H9 (cell line): ENCODE measurements around the gene FAS. TPM values are rescaled to one million over a fixed set of nuclear protein-coding genes. Genes with fewer than 3 reads are reported as not detected.

ENCODE experiments used
- DNase-seq: peaks from one replicate; pipeline ENCODE4 v3.0.0-alpha.2; 2017
- H2AFZ ChIP-seq: one replicate; pipeline ENCODE4 v1.6.1; 2013; ENCODE audit warnings: mild to moderate bottlenecking, low read length, control low read depth, moderate library complexity
- H2AK5ac ChIP-seq: 2 replicates; pipeline ENCODE4 v1.6.1; 2013; ENCODE audit warnings: low read length, control low read depth, mixed read lengths; ENCODE audit not compliant: insufficient read length
- H2BK120ac ChIP-seq: one replicate; pipeline ENCODE4 v1.6.1; 2013; ENCODE audit warnings: low read depth, mild to moderate bottlenecking, low read length, control low read depth, inconsistent platforms; ENCODE audit not compliant: poor library complexity, severe bottlenecking
- H2BK12ac ChIP-seq: 2 replicates; pipeline ENCODE4 v1.6.1; 2013; ENCODE audit warnings: low read length, control low read depth, mixed read lengths, low read depth; ENCODE audit not compliant: insufficient read length
- H2BK15ac ChIP-seq: 2 replicates; pipeline ENCODE4 v1.6.1; 2013; ENCODE audit warnings: low read depth, low read length, control low read depth
- H2BK20ac ChIP-seq: one replicate; pipeline ENCODE4 v1.6.1; 2013; ENCODE audit warnings: low read depth, mild to moderate bottlenecking, low read length, control low read depth, inconsistent platforms; ENCODE audit not compliant: poor library complexity, severe bottlenecking
- H2BK5ac ChIP-seq: 2 replicates; pipeline ENCODE4 v1.6.1; 2013; ENCODE audit warnings: low read length, control low read depth, mixed read lengths; ENCODE audit not compliant: insufficient read length
- H3K14ac ChIP-seq: 2 replicates; pipeline ENCODE4 v1.6.1; 2013; ENCODE audit warnings: low read length, control low read depth; ENCODE audit not compliant: insufficient read depth
- H3K18ac ChIP-seq: 2 replicates; pipeline ENCODE4 v1.6.1; 2013; ENCODE audit warnings: low read depth, mild to moderate bottlenecking, mixed read lengths, low read length, control low read depth; ENCODE audit not compliant: insufficient read length
- H3K23ac ChIP-seq: 2 replicates; pipeline ENCODE4 v1.6.1; 2013; ENCODE audit warnings: low read length, control low read depth, mixed read lengths, low read depth; ENCODE audit not compliant: insufficient read length
- H3K23me2 ChIP-seq: 2 replicates; pipeline ENCODE4 v1.6.1; 2013; ENCODE audit warnings: low read depth, mild to moderate bottlenecking, mixed read lengths, low read length, control low read depth; ENCODE audit not compliant: insufficient read length, poor library complexity, severe bottlenecking
- H3K27ac ChIP-seq: 2 replicates; pipeline ENCODE4 v1.5.1; 2013; ENCODE audit warnings: low read length, control low read depth, mixed read lengths, low read depth; ENCODE audit not compliant: insufficient read length
- H3K27me3 ChIP-seq: 2 replicates; pipeline ENCODE4 v1.6.1; 2013; ENCODE audit warnings: low read length, control low read depth, inconsistent platforms; ENCODE audit not compliant: insufficient read depth
- H3K4ac ChIP-seq: 2 replicates; pipeline ENCODE4 v1.6.1; 2013; ENCODE audit warnings: low read depth, mild to moderate bottlenecking, control low read depth, inconsistent platforms, low read length, moderate library complexity
- H3K4me1 ChIP-seq: 2 replicates; pipeline ENCODE4 v1.6.1; 2013; ENCODE audit warnings: low read length, control low read depth, inconsistent platforms; ENCODE audit not compliant: insufficient read depth
- H3K4me2 ChIP-seq: 2 replicates; pipeline ENCODE4 v1.6.1; 2013; ENCODE audit warnings: low read length, control low read depth, mixed read lengths; ENCODE audit not compliant: insufficient read length, insufficient read depth
- H3K56ac ChIP-seq: 2 replicates; pipeline ENCODE4 v1.6.1; 2013; ENCODE audit warnings: low read depth, mild to moderate bottlenecking, mixed read lengths, low read length, control low read depth; ENCODE audit not compliant: insufficient read length
- H3K79me1 ChIP-seq: 2 replicates; pipeline ENCODE4 v1.6.1; 2013; ENCODE audit warnings: low read depth, mild to moderate bottlenecking, moderate library complexity, low read length, control low read depth, inconsistent platforms; ENCODE audit not compliant: insufficient read depth, poor library complexity, severe bottlenecking
- H3K79me2 ChIP-seq: 2 replicates; pipeline ENCODE4 v1.6.1; 2013; ENCODE audit warnings: low read length, control low read depth, inconsistent platforms; ENCODE audit not compliant: insufficient read depth
- H3K9ac ChIP-seq: 2 replicates; pipeline ENCODE4 v1.6.1; 2013; ENCODE audit warnings: low read length, control low read depth, mixed read lengths; ENCODE audit not compliant: insufficient read length; ENCODE audit errors: extremely low read depth
- H3K9me3 ChIP-seq: one replicate; pipeline ENCODE4 v1.6.1; 2013; ENCODE audit warnings: low read depth, low read length, inconsistent platforms; ENCODE audit not compliant: control insufficient read depth
- H3T11ph ChIP-seq: one replicate; pipeline ENCODE4 v1.6.1; 2013; ENCODE audit warnings: mild to moderate bottlenecking, low read length, control low read depth, inconsistent platforms
- H4K20me1 ChIP-seq: one replicate; pipeline ENCODE4 v1.6.1; 2013; ENCODE audit not compliant: control insufficient read depth, insufficient read length, insufficient read depth
- H4K5ac ChIP-seq: 2 replicates; pipeline ENCODE4 v1.6.1; 2013; ENCODE audit warnings: low read depth, mild to moderate bottlenecking, mixed read lengths, low read length, control low read depth; ENCODE audit not compliant: insufficient read length
- H4K8ac ChIP-seq: replicated peaks from 2 replicates; pipeline ENCODE4 v1.6.1; 2013; ENCODE audit warnings: low read length, control low read depth, mixed read lengths, low read depth; ENCODE audit not compliant: insufficient read length
- H4K91ac ChIP-seq: 2 replicates; pipeline ENCODE4 v1.6.1; 2013; ENCODE audit warnings: low read depth, mild to moderate bottlenecking, moderate library complexity, mixed read lengths, low read length, control low read depth; ENCODE audit not compliant: insufficient read length
- H3K27ac Mint-ChIP-seq, 3 experiments: 2 replicates in 2 of 3; 3 replicates in 1 of 3; pipeline ENCODE4 v1.8.0; 2020 to 2021; ENCODE audit warnings: mixed read lengths in 3 of 3, mild to moderate bottlenecking in 1 of 3, moderate library complexity in 1 of 3
- H3K27me3 Mint-ChIP-seq: 2 replicates; pipeline ENCODE4 v1.8.0; 2021; ENCODE audit warnings: low read depth, mild to moderate bottlenecking, moderate library complexity, mixed read lengths
- H3K36me3 Mint-ChIP-seq, 3 experiments: 2 replicates in 2 of 3; 3 replicates in 1 of 3; pipeline ENCODE4 v1.8.0; 2020 to 2021; ENCODE audit warnings: low read depth in 3 of 3, mixed read lengths in 3 of 3; ENCODE audit not compliant: insufficient read depth in 1 of 3
- H3K4me1 Mint-ChIP-seq, 2 experiments: 2 replicates each; pipeline ENCODE4 v1.8.0; 2020; ENCODE audit warnings: mixed read lengths in 2 of 2
- H3K4me3 Mint-ChIP-seq, 2 experiments: 2 replicates in 1 of 2; 3 replicates in 1 of 2; pipeline ENCODE4 v1.8.0; 2020 to 2021; ENCODE audit warnings: mild to moderate bottlenecking in 2 of 2, mixed read lengths in 2 of 2, moderate library complexity in 1 of 2
- H3K9me3 Mint-ChIP-seq, 2 experiments: 2 replicates in 1 of 2; 3 replicates in 1 of 2; pipeline ENCODE4 v1.8.0; 2020; ENCODE audit warnings: mild to moderate bottlenecking in 2 of 2, mixed read lengths in 2 of 2, moderate library complexity in 1 of 2
- WGBS: extraction: QIAGEN DNeasy Blood & Tissue Kit; methylation state at CpG from one replicate; pipeline ENCODE4 v1.1.7; 2013; ENCODE audit warnings: missing lambda C conversion rate, low lambda C conversion rate, mixed read lengths; ENCODE audit not compliant: insufficient read length; ENCODE audit errors: extremely low coverage; 5-methylcytosine and 5-hydroxymethylcytosine counted together
- total RNA-seq: library from RNA; stranded (reverse); gene quantifications from 2 replicates; pipeline ENCODE4 v1.2.1, GENCODE V29; 2021
- TF ChIP-seq, protein P1 (sequence below): fragments of 200-600 bp; sonication (generic); conservative IDR thresholded peaks from 3 replicates; pipeline ENCODE4 v1.8.0; 2021; ENCODE audit warnings: antibody characterized with exemption, mild to moderate bottlenecking

FAS gene
- total RNA-seq, 1 experiment from 2014 or later: 3.0 TPM

- no peaks in the 10 kb centered on the region for H3K4me1 ChIP-seq
Measured at GRCh38 chr10:88979603-88980002, 11.0 kb upstream of the FAS start.

More at GRCh38 chr10:88979603-88980002, 11.0 kb upstream of the FAS start:
- H3K4me3 Mint-ChIP-seq: no peak overlapping the region
- H3K9ac ChIP-seq: no peak overlapping the region
- no peak overlapping the region for H4K8ac ChIP-seq
- DNase-seq: no peak
- H2AFZ ChIP-seq: no peak overlapping the region
- H3K4ac ChIP-seq: no peak overlapping the region
- H3K23ac ChIP-seq: no peak overlapping the region
- no peaks in the 10 kb centered on the region for H3K27me3 Mint-ChIP-seq
- H3K9me3 ChIP-seq: no peaks in the 10 kb centered on the region
- H2BK12ac ChIP-seq: no peak overlapping the region
- no peaks in the 10 kb centered on the region for H4K20me1 ChIP-seq
- no peaks in the 10 kb centered on the region for H3K23me2 ChIP-seq
- no peak overlapping the region for H3K4me2 ChIP-seq
- no peak overlapping the region for H4K5ac ChIP-seq
- no peaks in the 10 kb centered on the region for H3K9me3 Mint-ChIP-seq
- H3K4me1 Mint-ChIP-seq: peaks cover 5% of the 10 kb centered on the region in 2 experiments
- no peaks in the 10 kb centered on the region for H3K36me3 Mint-ChIP-seq
- no peak overlapping the region for H3K27ac Mint-ChIP-seq
- H3K27ac ChIP-seq: no peak overlapping the region
- H3K27me3 ChIP-seq: no peaks in the 10 kb centered on the region
- no peak overlapping the region for H3T11ph ChIP-seq
- no peak overlapping the region for H2AK5ac ChIP-seq
- no peaks in the 10 kb centered on the region for H3K79me1 ChIP-seq
- TF ChIP-seq, protein P1, sequence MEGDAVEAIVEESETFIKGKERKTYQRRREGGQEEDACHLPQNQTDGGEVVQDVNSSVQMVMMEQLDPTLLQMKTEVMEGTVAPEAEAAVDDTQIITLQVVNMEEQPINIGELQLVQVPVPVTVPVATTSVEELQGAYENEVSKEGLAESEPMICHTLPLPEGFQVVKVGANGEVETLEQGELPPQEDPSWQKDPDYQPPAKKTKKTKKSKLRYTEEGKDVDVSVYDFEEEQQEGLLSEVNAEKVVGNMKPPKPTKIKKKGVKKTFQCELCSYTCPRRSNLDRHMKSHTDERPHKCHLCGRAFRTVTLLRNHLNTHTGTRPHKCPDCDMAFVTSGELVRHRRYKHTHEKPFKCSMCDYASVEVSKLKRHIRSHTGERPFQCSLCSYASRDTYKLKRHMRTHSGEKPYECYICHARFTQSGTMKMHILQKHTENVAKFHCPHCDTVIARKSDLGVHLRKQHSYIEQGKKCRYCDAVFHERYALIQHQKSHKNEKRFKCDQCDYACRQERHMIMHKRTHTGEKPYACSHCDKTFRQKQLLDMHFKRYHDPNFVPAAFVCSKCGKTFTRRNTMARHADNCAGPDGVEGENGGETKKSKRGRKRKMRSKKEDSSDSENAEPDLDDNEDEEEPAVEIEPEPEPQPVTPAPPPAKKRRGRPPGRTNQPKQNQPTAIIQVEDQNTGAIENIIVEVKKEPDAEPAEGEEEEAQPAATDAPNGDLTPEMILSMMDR: no peak
- no peak overlapping the region for H3K18ac ChIP-seq
- no CpG with 5 or more reads among the region's 4 CpGs for WGBS
- no peak overlapping the region for H2BK5ac ChIP-seq
- no peak overlapping the region for H4K91ac ChIP-seq
- no peak overlapping the region for H2BK15ac ChIP-seq
- no peak overlapping the region for H2BK120ac ChIP-seq
- H3K14ac ChIP-seq: no peak overlapping the region
- H3K79me2 ChIP-seq: no peaks in the 10 kb centered on the region
- H2BK20ac ChIP-seq: no peak overlapping the region
- no peak overlapping the region for H3K56ac ChIP-seq
